H1 (cell line): ENCODE measurements around the gene ARHGEF7. TPM values are rescaled to one million over a fixed set of nuclear protein-coding genes. Genes with fewer than 3 reads are reported as not detected.

Source experiments
- ASH2L ChIP-seq: fragments of 200-600, 300-600 bp; sonication (generic); IDR thresholded peaks from one replicate; pipeline ENCODE4 v1.7.1; 2017; ENCODE audit warnings: low read length
- JUND ChIP-seq: IDR thresholded peaks from 2 replicates; pipeline ENCODE4 v1.6.1; 2011; ENCODE audit warnings: mild to moderate bottlenecking, improper control_type of control experiment, low read length
- KDM4A ChIP-seq: IDR thresholded peaks from one replicate; pipeline ENCODE4 v1.7.1; 2012; ENCODE audit warnings: low read depth, mild to moderate bottlenecking, moderate library complexity, low read length, inconsistent platforms; ENCODE audit not compliant: severe bottlenecking
- SIRT6 ChIP-seq: IDR thresholded peaks from one replicate; pipeline ENCODE4 v1.7.1; 2012; ENCODE audit warnings: low read length, inconsistent platforms
- polyA plus RNA-seq, 7 experiments: library from polyadenylated mRNA; depleted of rRNA in 3 of 7; stranded (reverse) in 5 of 7; unstranded in 2 of 7; fragments of >200 nt in 5 of 7; fragments of 200-250 nt in 2 of 7; gene quantifications; 1 replicate in 5 of 7; 2 replicates in 1 of 7; 4 replicates in 1 of 7; pipeline versions ENCODE4 v1.2.1 to v1.2.3, GENCODE V29; 2011 to 2013; ENCODE audit warnings: missing spikeins in 2 of 7, mixed read lengths in 2 of 7
- total RNA-seq: library from RNA; stranded (reverse); fragmentation: NEBNext Ultra II Directional; extraction: Animal tissue kit (Norgen Biotek cat#: 25700); gene quantifications from 2 replicates; pipeline ENCODE4 v1.2.1, GENCODE V29; 2021
- TF ChIP-seq, protein P1 (sequence below): fragments of 300-600 bp; sonication (generic); IDR thresholded peaks from 2 replicates; pipeline ENCODE4 v1.7.1; 2012; ENCODE audit warnings: low read length, moderate library complexity, mild to moderate bottlenecking, inconsistent platforms; ENCODE audit not compliant: insufficient replicate concordance

The ARHGEF7 gene
- total and polyA plus RNA-seq, 2 of the 8 experiments (the other 6 are each of a cell fraction or from before 2014, with no cell fraction given), result 26.2 to 56.5 TPM

GRCh38 chr13:111201304-111201940 lies 86.3 kb downstream of the ARHGEF7 start (continued):
- TF ChIP-seq, protein P1, sequence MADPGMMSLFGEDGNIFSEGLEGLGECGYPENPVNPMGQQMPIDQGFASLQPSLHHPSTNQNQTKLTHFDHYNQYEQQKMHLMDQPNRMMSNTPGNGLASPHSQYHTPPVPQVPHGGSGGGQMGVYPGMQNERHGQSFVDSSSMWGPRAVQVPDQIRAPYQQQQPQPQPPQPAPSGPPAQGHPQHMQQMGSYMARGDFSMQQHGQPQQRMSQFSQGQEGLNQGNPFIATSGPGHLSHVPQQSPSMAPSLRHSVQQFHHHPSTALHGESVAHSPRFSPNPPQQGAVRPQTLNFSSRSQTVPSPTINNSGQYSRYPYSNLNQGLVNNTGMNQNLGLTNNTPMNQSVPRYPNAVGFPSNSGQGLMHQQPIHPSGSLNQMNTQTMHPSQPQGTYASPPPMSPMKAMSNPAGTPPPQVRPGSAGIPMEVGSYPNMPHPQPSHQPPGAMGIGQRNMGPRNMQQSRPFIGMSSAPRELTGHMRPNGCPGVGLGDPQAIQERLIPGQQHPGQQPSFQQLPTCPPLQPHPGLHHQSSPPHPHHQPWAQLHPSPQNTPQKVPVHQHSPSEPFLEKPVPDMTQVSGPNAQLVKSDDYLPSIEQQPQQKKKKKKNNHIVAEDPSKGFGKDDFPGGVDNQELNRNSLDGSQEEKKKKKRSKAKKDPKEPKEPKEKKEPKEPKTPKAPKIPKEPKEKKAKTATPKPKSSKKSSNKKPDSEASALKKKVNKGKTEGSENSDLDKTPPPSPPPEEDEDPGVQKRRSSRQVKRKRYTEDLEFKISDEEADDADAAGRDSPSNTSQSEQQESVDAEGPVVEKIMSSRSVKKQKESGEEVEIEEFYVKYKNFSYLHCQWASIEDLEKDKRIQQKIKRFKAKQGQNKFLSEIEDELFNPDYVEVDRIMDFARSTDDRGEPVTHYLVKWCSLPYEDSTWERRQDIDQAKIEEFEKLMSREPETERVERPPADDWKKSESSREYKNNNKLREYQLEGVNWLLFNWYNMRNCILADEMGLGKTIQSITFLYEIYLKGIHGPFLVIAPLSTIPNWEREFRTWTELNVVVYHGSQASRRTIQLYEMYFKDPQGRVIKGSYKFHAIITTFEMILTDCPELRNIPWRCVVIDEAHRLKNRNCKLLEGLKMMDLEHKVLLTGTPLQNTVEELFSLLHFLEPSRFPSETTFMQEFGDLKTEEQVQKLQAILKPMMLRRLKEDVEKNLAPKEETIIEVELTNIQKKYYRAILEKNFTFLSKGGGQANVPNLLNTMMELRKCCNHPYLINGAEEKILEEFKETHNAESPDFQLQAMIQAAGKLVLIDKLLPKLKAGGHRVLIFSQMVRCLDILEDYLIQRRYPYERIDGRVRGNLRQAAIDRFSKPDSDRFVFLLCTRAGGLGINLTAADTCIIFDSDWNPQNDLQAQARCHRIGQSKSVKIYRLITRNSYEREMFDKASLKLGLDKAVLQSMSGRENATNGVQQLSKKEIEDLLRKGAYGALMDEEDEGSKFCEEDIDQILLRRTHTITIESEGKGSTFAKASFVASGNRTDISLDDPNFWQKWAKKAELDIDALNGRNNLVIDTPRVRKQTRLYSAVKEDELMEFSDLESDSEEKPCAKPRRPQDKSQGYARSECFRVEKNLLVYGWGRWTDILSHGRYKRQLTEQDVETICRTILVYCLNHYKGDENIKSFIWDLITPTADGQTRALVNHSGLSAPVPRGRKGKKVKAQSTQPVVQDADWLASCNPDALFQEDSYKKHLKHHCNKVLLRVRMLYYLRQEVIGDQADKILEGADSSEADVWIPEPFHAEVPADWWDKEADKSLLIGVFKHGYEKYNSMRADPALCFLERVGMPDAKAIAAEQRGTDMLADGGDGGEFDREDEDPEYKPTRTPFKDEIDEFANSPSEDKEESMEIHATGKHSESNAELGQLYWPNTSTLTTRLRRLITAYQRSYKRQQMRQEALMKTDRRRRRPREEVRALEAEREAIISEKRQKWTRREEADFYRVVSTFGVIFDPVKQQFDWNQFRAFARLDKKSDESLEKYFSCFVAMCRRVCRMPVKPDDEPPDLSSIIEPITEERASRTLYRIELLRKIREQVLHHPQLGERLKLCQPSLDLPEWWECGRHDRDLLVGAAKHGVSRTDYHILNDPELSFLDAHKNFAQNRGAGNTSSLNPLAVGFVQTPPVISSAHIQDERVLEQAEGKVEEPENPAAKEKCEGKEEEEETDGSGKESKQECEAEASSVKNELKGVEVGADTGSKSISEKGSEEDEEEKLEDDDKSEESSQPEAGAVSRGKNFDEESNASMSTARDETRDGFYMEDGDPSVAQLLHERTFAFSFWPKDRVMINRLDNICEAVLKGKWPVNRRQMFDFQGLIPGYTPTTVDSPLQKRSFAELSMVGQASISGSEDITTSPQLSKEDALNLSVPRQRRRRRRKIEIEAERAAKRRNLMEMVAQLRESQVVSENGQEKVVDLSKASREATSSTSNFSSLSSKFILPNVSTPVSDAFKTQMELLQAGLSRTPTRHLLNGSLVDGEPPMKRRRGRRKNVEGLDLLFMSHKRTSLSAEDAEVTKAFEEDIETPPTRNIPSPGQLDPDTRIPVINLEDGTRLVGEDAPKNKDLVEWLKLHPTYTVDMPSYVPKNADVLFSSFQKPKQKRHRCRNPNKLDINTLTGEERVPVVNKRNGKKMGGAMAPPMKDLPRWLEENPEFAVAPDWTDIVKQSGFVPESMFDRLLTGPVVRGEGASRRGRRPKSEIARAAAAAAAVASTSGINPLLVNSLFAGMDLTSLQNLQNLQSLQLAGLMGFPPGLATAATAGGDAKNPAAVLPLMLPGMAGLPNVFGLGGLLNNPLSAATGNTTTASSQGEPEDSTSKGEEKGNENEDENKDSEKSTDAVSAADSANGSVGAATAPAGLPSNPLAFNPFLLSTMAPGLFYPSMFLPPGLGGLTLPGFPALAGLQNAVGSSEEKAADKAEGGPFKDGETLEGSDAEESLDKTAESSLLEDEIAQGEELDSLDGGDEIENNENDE, result no peak
- no peak for TF ChIP-seq KDM4A
- TF ChIP-seq SIRT6, result no peak
- TF ChIP-seq JUND, result no peak
- TF ChIP-seq ASH2L, result no peak
- TF ChIP-seq, all 59 proteins: peak for 0
